Common myeloid progenitor, CD34-positive (primary cell): ENCODE results near the gene STK4.
A peak's percentile ranks its signal among the peaks of the same experiment; 100 is the strongest.

ENCODE experiments used
- CTCF ChIA-PET: fragments of 350-600 bp; sonication (Branson Sonifier 250); formaldehyde crosslinking; loops from one replicate; lab custom pipeline; 2021; ENCODE audit warnings: antibody characterized with exemption; lab: Charles Lee
- POLR2A ChIA-PET: fragments of 350-600 bp; sonication (Branson Sonifier 250); formaldehyde crosslinking; loops from one replicate; lab custom pipeline; 2021; ENCODE audit warnings: antibody characterized with exemption; lab: Charles Lee
- DNase-seq, 3 donors: peaks; one replicate each; pipeline versions ENCODE4 v3.0.0 to v3.0.0-alpha.2; 2013
- H3K27ac ChIP-seq, 2 experiments: 1 replicate in 1 of 2; 2 replicates in 1 of 2; pipeline ENCODE4 v1.7.0; 2013; ENCODE audit warnings: inconsistent platforms in 2 of 2, low read length in 2 of 2, mild to moderate bottlenecking in 2 of 2, low read depth in 1 of 2, moderate library complexity in 1 of 2; ENCODE audit not compliant: severe bottlenecking in 2 of 2, insufficient read depth in 1 of 2, poor library complexity in 1 of 2
- H3K27me3 ChIP-seq, 5 experiments: replicated peaks in 2 of 5; 1 replicate in 3 of 5; 2 replicates in 2 of 5; pipeline versions ENCODE4 v1.6.1 to v1.7.0; 2013; ENCODE audit warnings: low read length in 4 of 5, mild to moderate bottlenecking in 2 of 5, moderate library complexity in 2 of 5, inconsistent platforms in 1 of 5; ENCODE audit not compliant: insufficient read depth in 5 of 5, control insufficient read depth in 4 of 5
- H3K36me3 ChIP-seq, 4 experiments: 1 replicate in 2 of 4; 2 replicates in 2 of 4; pipeline versions ENCODE4 v1.6.1 to v1.7.0; 2013; ENCODE audit warnings: low read length in 3 of 4, control low read depth in 1 of 4, mild to moderate bottlenecking in 1 of 4; ENCODE audit not compliant: control insufficient read depth in 4 of 4, insufficient read depth in 4 of 4
- H3K4me1 ChIP-seq, 4 experiments: 1 replicate in 3 of 4; 2 replicates in 1 of 4; pipeline versions ENCODE4 v1.6.1 to v1.7.1; 2013; ENCODE audit warnings: low read length in 3 of 4, mild to moderate bottlenecking in 3 of 4, control low read depth in 1 of 4, inconsistent platforms in 1 of 4, moderate library complexity in 1 of 4; ENCODE audit not compliant: control insufficient read depth in 4 of 4, insufficient read depth in 4 of 4; ENCODE audit errors: control extremely low read depth in 1 of 4
- H3K4me3 ChIP-seq, 7 experiments: 1 replicate in 4 of 7; 2 replicates in 3 of 7; pipeline versions ENCODE4 v1.5.1 to v1.7.0; 2013; ENCODE audit warnings: mild to moderate bottlenecking in 7 of 7, low read length in 6 of 7, moderate library complexity in 6 of 7, inconsistent platforms in 2 of 7, low read depth in 2 of 7, control low read depth in 1 of 7; ENCODE audit not compliant: insufficient read depth in 4 of 7, control insufficient read depth in 1 of 7; ENCODE audit errors: extremely low read depth in 1 of 7
- H3K9me3 ChIP-seq, 5 experiments: 1 replicate in 4 of 5; 2 replicates in 1 of 5; pipeline versions ENCODE4 v1.6.1 to v1.7.1; 2013; ENCODE audit warnings: low read length in 4 of 5, mild to moderate bottlenecking in 2 of 5, inconsistent platforms in 1 of 5, low read depth in 1 of 5, moderate library complexity in 1 of 5; ENCODE audit not compliant: control insufficient read depth in 4 of 5, insufficient read depth in 2 of 5; ENCODE audit errors: control extremely low read depth in 1 of 5
- WGBS: methylation state at CpG from one replicate; pipeline ENCODE4 v1.1.5; 2013; ENCODE audit not compliant: insufficient coverage; 5-methylcytosine and 5-hydroxymethylcytosine counted together

The STK4 gene

GRCh38 chr20:45090481-45090880, 124.2 kb downstream of the STK4 start:
- H3K9me3 ChIP-seq: no peaks in the 10 kb centered on the region
- H3K4me1 ChIP-seq: peaks cover 0 to 3% (median 1%) of the 10 kb centered on the region in 4 experiments
- no peaks in the 10 kb centered on the region for H3K27me3 ChIP-seq
- peaks cover 0 to 8% (median 3%) of the 10 kb centered on the region in 4 experiments for H3K36me3 ChIP-seq
- no peak for DNase-seq
- CTCF ChIA-PET: interaction anchor here (15.5 kb wide), 1 partner anchor 40 kb away, joined by 199 read pairs; no protein-coding TSS in a partner anchor
- no peak overlapping the region for H3K27ac ChIP-seq
- WGBS: 100% methylated on average over 3 of the region's 3 CpGs
- POLR2A ChIA-PET: interaction anchor here (0.6 kb wide), 1 partner anchor 74 kb away, joined by 3 read pairs; no protein-coding TSS in a partner anchor
- H3K4me3 ChIP-seq: no peak overlapping the region

GRCh38 chr20:45091366-45091765, 125.1 kb downstream of the STK4 start:
- no peak overlapping the region for H3K4me3 ChIP-seq
- POLR2A ChIA-PET: no interaction called here
- WGBS: 73% methylated on average over 2 of the region's 3 CpGs
- no peak for DNase-seq
- H3K36me3 ChIP-seq: peaks cover 0 to 7% (median 1%) of the 10 kb centered on the region in 4 experiments
- H3K4me1 ChIP-seq: peaks cover 0 to 3% (median 1%) of the 10 kb centered on the region in 4 experiments
- CTCF ChIA-PET: interaction anchor here (15.5 kb wide), 1 partner anchor 41 kb away, joined by 199 read pairs; no protein-coding TSS in a partner anchor
- H3K27me3 ChIP-seq: peaks cover 0 to 5% (median 2%) of the 10 kb centered on the region in 5 experiments
- no peaks in the 10 kb centered on the region for H3K9me3 ChIP-seq
- H3K27ac ChIP-seq: no peak overlapping the region

DNA sequence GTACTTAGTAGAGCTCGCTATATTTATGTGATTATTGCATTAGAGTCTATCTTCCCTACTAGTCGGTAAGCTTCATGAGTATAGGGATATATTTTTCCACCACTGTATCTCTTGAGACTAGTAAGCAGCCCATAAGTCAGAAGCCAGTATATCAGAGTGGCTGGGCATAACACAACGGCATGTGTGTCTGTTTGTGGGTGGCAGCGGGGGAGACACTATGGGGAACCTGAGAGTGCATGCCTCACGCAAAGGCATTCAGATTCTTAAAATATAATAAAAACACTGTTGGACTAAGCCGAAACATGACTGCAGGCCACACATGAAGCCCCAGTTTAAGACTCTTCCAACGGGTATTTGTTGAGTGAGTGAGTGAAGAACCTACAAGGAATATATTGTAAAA, 126.6 kb downstream of the STK4 start:
- ChIA-PET POLR2A (no interaction called here), CTCF (interaction anchor here (0.9 to 15.5 kb wide), 4 partner anchors 17 to 228 kb away, joined by 3 to 199 read pairs (median 18); no protein-coding TSS in a partner anchor)
- Histone ChIP-seq H3K9me3 (peaks cover 0 to under 1% (median 0%) of the 10 kb centered on the region in 5 experiments), H3K4me1 (peaks cover 0 to 5% (median under 1%) of the 10 kb centered on the region in 4 experiments), H3K27ac (no peak overlapping the region), H3K27me3 (peaks cover 2 to 20% (median 16%) of the 10 kb centered on the region in 5 experiments), H3K4me3 (no peak overlapping the region), H3K36me3 (peaks cover 0 to 3% (median 0%) of the 10 kb centered on the region in 4 experiments)
- 94% methylated on average over 4 of the region's 7 CpGs for WGBS
- no peak for DNase-seq

DNA sequence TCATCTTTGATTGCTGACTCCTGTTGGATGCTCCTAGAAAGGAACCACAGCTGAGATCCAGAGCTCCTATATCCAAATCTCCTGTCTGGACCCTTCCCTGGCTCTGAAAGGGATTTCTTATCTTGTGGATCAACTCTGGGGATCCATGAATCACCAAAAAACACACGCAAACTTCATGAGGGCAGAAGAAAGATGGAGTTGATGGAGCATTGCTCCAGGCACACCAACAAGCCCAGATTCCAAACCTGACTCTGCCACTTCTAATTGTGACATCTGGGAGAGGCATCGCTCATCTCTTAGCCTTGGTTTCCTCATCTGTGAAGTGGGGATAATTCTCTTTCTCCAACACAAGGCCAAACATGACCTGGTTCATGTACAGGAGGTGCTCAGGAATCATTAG, 127.9 kb downstream of the STK4 start:
- no peak overlapping the region for H3K4me3 ChIP-seq
- H3K27me3 ChIP-seq: peaks cover 4 to 33% (median 29%) of the 10 kb centered on the region in 5 experiments
- H3K4me1 ChIP-seq: peaks cover 0 to 12% (median 8%) of the 10 kb centered on the region in 4 experiments
- H3K9me3 ChIP-seq: peaks cover 0 to 2% (median 0%) of the 10 kb centered on the region in 5 experiments
- no peak overlapping the region for H3K27ac ChIP-seq
- WGBS: 86% methylated on average over 1 of the region's 2 CpGs
- DNase-seq: no peak
- ChIA-PET POLR2A (no interaction called here), CTCF (interaction anchor here (0.7 to 15.5 kb wide), 11 partner anchors 12 to 227 kb away, joined by 3 to 199 read pairs (median 4); partner anchors contain the start of gene TOMM34)
- no peaks in the 10 kb centered on the region for H3K36me3 ChIP-seq

GRCh38 chr20:45094864-45095574, 128.7 kb downstream of the STK4 start:
- POLR2A ChIA-PET: no interaction called here
- peaks cover 12 to 41% (median 36%) of the 10 kb centered on the region in 5 experiments for H3K27me3 ChIP-seq
- no peak for DNase-seq
- no peaks in the 10 kb centered on the region for H3K36me3 ChIP-seq
- CTCF ChIA-PET: interaction anchor here (0.8 to 15.5 kb wide), 25 partner anchors 9 to 225 kb away, joined by 3 to 199 read pairs (median 6); partner anchors contain the start of gene WFDC12
- H3K27ac ChIP-seq: no peak overlapping the region
- H3K4me1 ChIP-seq: peaks cover 0 to 12% (median 8%) of the 10 kb centered on the region in 4 experiments
- WGBS: 100% methylated on average over 8 of the region's 11 CpGs
- no peak overlapping the region for H3K4me3 ChIP-seq
- H3K9me3 ChIP-seq: peaks cover 0 to 2% (median 0%) of the 10 kb centered on the region in 5 experiments

DNA sequence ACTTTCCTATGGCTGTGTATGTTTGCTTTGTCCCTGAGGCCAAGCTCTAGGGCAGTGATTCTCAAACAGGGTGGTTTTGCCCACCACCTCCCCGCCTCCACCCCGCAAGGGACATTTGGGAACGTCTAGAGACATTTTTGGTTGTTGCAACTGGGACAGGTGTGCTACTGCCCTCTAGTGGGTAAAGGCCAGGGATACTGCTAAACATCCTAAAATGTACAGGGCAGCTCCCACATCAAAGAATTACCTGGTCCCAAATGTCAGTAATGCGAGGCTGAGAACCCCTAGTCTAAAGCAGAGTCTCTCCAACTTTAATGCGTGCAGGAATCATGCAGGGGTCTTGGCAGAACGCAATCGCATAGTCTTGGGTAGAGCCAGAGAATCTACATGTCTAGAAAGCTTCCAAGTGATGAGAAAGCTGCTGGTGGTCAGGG, 129.5 kb downstream of the STK4 start:
- DNase-seq: peak; percentile 63 to 79 (median 73)

More for the DNA sequence above, 129.5 kb downstream of the STK4 start:
- Histone ChIP-seq H3K36me3 (no peaks in the 10 kb centered on the region), H3K4me3 (no peak overlapping the region), H3K4me1 (peaks cover 0 to 19% (median 10%) of the 10 kb centered on the region in 4 experiments), H3K27ac (no peak overlapping the region), H3K9me3 (peaks cover 0 to 2% (median 0%) of the 10 kb centered on the region in 5 experiments), H3K27me3 (peaks cover 14 to 49% (median 40%) of the 10 kb centered on the region in 5 experiments)
- POLR2A ChIA-PET: no interaction called here
- 11% methylated on average over 4 of the region's 7 CpGs for WGBS
- CTCF ChIA-PET: interaction anchor here (0.8 to 15.5 kb wide), 31 partner anchors 10 to 224 kb away, joined by 3 to 199 read pairs (median 4); partner anchors contain the start of genes MATN4 and WFDC12
